GM12878 (cell line): ENCODE data around the gene ADAMTS16. TPM values are rescaled to one million over a fixed set of nuclear protein-coding genes. Genes with fewer than 3 reads are reported as not detected.

Source experiments
- ATAC-seq: fragments of 200-7000 bp; cut with Tn5 transposase; 3 replicates; pipeline ENCODE4 v1.9.1; 2020; ENCODE audit warnings: mild to moderate bottlenecking, moderate library complexity
- BruUV-seq: library from RNA; stranded (reverse); fragments of 400-500 nt; replicated peaks from 2 replicates; lab custom pipeline; 2021; lab: Mats Ljungman, UMichigan
- CTCF ChIA-PET: fragments of 300-600 bp; sonication (Branson Sonifier 250); formaldehyde crosslinking; extraction: SDS; loops from one replicate; lab custom pipeline; 2021; ENCODE audit warnings: inconsistent platforms; lab: Yijun Ruan, JAX
- POLR2A ChIA-PET: fragments of 350-600 bp; formaldehyde crosslinking; extraction: SDS; loops from one replicate; lab custom pipeline; 2021; ENCODE audit warnings: inconsistent platforms; lab: Charles Lee
- RAD21 ChIA-PET: fragments of 300-600 bp; sonication (Branson Sonifier 250); formaldehyde crosslinking; loops from one replicate; lab custom pipeline; 2023; ENCODE audit warnings: antibody characterized with exemption; ENCODE audit not compliant: unreplicated experiment; lab: Charles Lee
- SMC1A ChIA-PET: fragments of 300-600 bp; sonication (Branson Sonifier 250); formaldehyde crosslinking; loops from one replicate; lab custom pipeline; 2023; ENCODE audit not compliant: unreplicated experiment, uncharacterized antibody; lab: Charles Lee
- DNase-seq: peaks from one replicate; pipeline ENCODE4 v3.0.0-alpha.2; 2011; ENCODE audit warnings: low read depth, low spot score
- FAIRE-seq: peaks from 3 replicates; lab custom pipeline; 2011; peaks lifted over from hg19 to GRCh38; lab: Jason Lieb, UNC
- H2AFZ ChIP-seq: 2 replicates; pipeline ENCODE4 v1.6.0; 2011; ENCODE audit warnings: low read depth, low read length, control low read depth; ENCODE audit not compliant: control insufficient read depth
- H3K27ac ChIP-seq: 2 replicates; pipeline ENCODE4 v1.5.1; 2011; ENCODE audit warnings: control low read depth; ENCODE audit not compliant: control insufficient read depth, insufficient read depth
- H3K27me3 ChIP-seq, 2 experiments: replicated peaks in 1 of 2; 2 replicates each; pipeline versions ENCODE4 v1.6.0 to v1.6.1; 2011; ENCODE audit warnings: low read length in 1 of 2; ENCODE audit not compliant: control insufficient read depth in 2 of 2, insufficient read depth in 2 of 2
- H3K36me3 ChIP-seq, 2 experiments: 2 replicates each; pipeline ENCODE4 v1.5.1; 2011; ENCODE audit warnings: low read length in 1 of 2; ENCODE audit not compliant: control insufficient read depth in 2 of 2, insufficient read depth in 2 of 2
- H3K4me1 ChIP-seq: 2 replicates; pipeline ENCODE4 v1.6.1; 2011; ENCODE audit warnings: mild to moderate bottlenecking, low read length, moderate library complexity, mixed read lengths; ENCODE audit not compliant: control insufficient read depth, insufficient read depth
- H3K4me2 ChIP-seq: 2 replicates; pipeline ENCODE4 v1.6.0; 2011; ENCODE audit warnings: control low read depth; ENCODE audit not compliant: control insufficient read depth, insufficient read depth
- H3K4me3 ChIP-seq: fragments of 200-600 bp; sonication (generic); 2 replicates; pipeline ENCODE4 v1.5.1; 2016
- H3K79me2 ChIP-seq: 2 replicates; pipeline ENCODE4 v1.6.0; 2011; ENCODE audit warnings: low read length; ENCODE audit not compliant: control insufficient read depth, insufficient read depth
- H3K9ac ChIP-seq: 2 replicates; pipeline ENCODE4 v1.8.0; 2011; ENCODE audit warnings: low read length, control low read depth, mixed read lengths; ENCODE audit not compliant: control insufficient read depth, insufficient read depth
- H3K9me3 ChIP-seq: replicated peaks from 3 replicates; pipeline ENCODE4 v1.5.1; 2011; ENCODE audit warnings: mild to moderate bottlenecking, low read length; ENCODE audit not compliant: control insufficient read depth, insufficient read depth
- H4K20me1 ChIP-seq: 2 replicates; pipeline ENCODE4 v1.6.0; 2011; ENCODE audit not compliant: control insufficient read depth, insufficient read depth
- BHLHE40 ChIP-seq, 2 experiments: fragments of 450-650 bp in 1 of 2; IDR thresholded peaks; 2 replicates each; pipeline ENCODE4 v1.6.1; 2011 to 2017; ENCODE audit warnings: low read depth in 2 of 2, borderline replicate concordance in 1 of 2, improper control_type of control experiment in 1 of 2, low read length in 1 of 2, mild to moderate bottlenecking in 1 of 2
- CBX5 ChIP-seq: sonication (generic); IDR thresholded peaks from 2 replicates; pipeline ENCODE4 v1.6.1; 2016; ENCODE audit warnings: low read depth, moderate library complexity, mild to moderate bottlenecking, inconsistent platforms
- EED ChIP-seq: sonication (generic); IDR thresholded peaks from 2 replicates; pipeline ENCODE4 v1.6.1; 2016; ENCODE audit warnings: antibody characterized with exemption, low read depth
- FOXK2 ChIP-seq: fragments of 450-650 bp; IDR thresholded peaks from 2 replicates; pipeline ENCODE4 v1.6.1; 2017; ENCODE audit warnings: mild to moderate bottlenecking, moderate library complexity
- HDAC6 ChIP-seq: fragments of 200-600 bp; sonication (generic); IDR thresholded peaks from one replicate; pipeline ENCODE4 v1.8.0; 2017; ENCODE audit warnings: antibody characterized with exemption; ENCODE audit not compliant: unreplicated experiment
- LARP7 ChIP-seq: fragments of 450-650 bp; IDR thresholded peaks from 2 replicates; pipeline ENCODE4 v1.6.1; 2017; ENCODE audit warnings: mild to moderate bottlenecking
- POLR2A ChIP-seq: IDR thresholded peaks from 2 replicates; pipeline ENCODE4 v1.6.1; 2011; ENCODE audit warnings: low read depth, mild to moderate bottlenecking, low read length
- RFX5 ChIP-seq: IDR thresholded peaks from 2 replicates; pipeline ENCODE4 v1.6.1; 2011; ENCODE audit warnings: low read depth, low read length, improper control_type of control experiment
- TCF3 ChIP-seq: IDR thresholded peaks from 2 replicates; pipeline ENCODE4 v1.6.1; 2012; ENCODE audit warnings: low read depth, mild to moderate bottlenecking, low read length, borderline replicate concordance; ENCODE audit not compliant: insufficient read depth
- WGBS: methylation state at CpG from one replicate; pipeline ENCODE4 v1.1.6; 2016; ENCODE audit warnings: low lambda C conversion rate; ENCODE audit not compliant: insufficient replicate concordance, insufficient coverage; ENCODE audit errors: missing lambda C conversion rate; 5-methylcytosine and 5-hydroxymethylcytosine counted together
- in situ Hi-C: fragments of 300-500 bp; cut with MboI; formaldehyde crosslinking; loops from 9 replicates; pipeline ENCODE4 v1.14.3; 2018; ENCODE audit warnings: mixed read lengths
- intact Hi-C: fragments of 100-400 bp; cut with micrococcal nuclease; formaldehyde crosslinking; loops from one replicate; pipeline ENCODE4 v1.14.2; 2022; ENCODE audit not compliant: unreplicated experiment
- polyA plus RNA-seq, 11 experiments: library from polyadenylated mRNA; depleted of rRNA in 4 of 11; unstranded in 6 of 11; stranded (reverse) in 5 of 11; fragments of >200 nt; fragmentation: Nextera tagmentation in 4 of 11; fragmentation: Illumina TruSeq in 1 of 11; extraction: Ambion mirVana in 4 of 11; extraction: Trizol in 1 of 11; gene quantifications; 1 replicate in 1 of 11; 2 replicates in 10 of 11; pipeline versions ENCODE4 v1.2.1 to v1.2.3, GENCODE V29; 2011 to 2016; ENCODE audit warnings: inconsistent platforms in 2 of 11, missing spikeins in 2 of 11, low read depth in 1 of 11
- total RNA-seq, 4 experiments: library from RNA; depleted of rRNA in 3 of 4; stranded (reverse); fragments of >200 nt in 3 of 4; fragmentation: Illumina TruSeq in 1 of 4; extraction: Trizol in 1 of 4; gene quantifications; 2 replicates each; pipeline versions ENCODE4 v1.2.1 to v1.2.3, GENCODE V29; 2013 to 2021

The ADAMTS16 gene
- total and polyA plus RNA-seq, 10 of the 15 experiments (the other 5 are each of a cell fraction or from before 2014, with no cell fraction given), result 0.04 TPM; not detected in 9

DNA sequence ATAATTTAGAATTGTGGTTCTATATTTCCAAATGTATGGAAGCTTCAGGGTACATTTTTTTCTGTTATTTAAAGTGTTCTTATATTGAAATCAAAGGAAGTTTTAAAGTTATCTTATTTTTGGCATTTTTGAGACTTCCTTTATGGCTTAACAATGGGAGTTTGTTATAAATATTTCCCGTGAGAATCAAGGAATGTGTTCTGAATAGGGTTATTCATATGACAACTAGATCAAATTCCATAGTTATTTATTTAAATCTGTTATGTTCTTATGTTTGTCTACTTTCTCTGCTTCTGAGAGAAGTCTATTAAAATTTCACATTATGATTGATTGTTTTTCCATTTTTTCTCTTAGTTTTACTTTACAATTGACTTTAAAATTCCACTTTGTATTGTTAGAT, 135.1 kb downstream of the ADAMTS16 start (continued):
- no peak for TF ChIP-seq POLR2A
- TF ChIP-seq, all 136 proteins: peak for 0

DNA sequence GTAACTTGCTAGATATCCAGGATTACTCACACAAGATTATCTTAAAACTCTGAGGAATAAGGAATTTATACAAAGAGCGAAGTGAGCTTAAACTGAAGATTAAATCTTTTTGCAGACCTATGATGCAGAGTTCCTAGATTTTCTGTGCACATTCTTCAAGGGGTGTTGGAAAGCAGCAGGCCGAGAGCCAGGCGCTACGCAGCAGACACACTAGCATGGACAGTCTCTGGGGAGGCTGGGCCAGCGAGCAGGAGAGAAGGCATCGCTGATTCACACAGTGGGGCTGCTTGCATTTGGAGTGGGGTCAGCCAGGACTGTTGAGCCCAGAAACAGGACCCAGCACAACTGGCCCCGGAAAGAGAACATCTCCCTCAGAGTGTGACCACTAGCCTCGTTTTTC, 136.3 kb downstream of the ADAMTS16 start:
- no peak for FAIRE-seq
- WGBS, result 63% methylated on average over 8 of the region's 8 CpGs
- in situ Hi-C loops, result no loop called here

DNA sequence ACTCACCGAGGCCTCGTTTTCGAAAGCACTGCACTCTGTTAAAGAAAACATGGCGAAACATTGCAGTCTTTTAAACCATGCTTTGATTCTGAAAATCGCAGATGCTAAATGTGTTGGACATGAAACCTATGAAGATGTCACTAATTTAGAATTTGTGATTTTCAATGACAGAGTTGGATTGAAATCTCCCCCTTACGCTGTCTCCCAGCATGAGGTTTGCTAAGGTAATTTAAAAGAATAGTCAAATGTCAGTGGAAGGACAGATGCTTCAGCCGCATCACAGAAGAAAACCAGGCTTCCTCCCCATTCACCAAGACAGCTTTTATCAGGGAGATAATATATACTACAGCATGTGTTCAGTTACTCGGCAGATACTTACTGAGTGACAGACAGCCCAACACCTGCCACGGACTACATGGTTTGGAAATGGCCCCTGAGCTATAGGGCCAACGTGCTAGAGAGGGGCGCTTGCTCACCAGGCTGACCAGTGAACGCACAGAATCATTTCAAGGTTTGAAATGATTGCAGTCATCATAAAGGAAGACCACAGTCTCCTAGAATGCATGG, 136.9 kb downstream of the ADAMTS16 start:
- intact Hi-C loops, result no loop called here
- no TSS peak for BruUV-seq
- H3K9me3 ChIP-seq, result no peaks in the 10 kb centered on the region
- no peak for TF ChIP-seq TCF3
- POLR2A ChIA-PET, result no interaction called here
- H3K36me3 ChIP-seq, result no peaks in the 10 kb centered on the region
- no peaks in the 10 kb centered on the region for H3K27me3 ChIP-seq
- no peak overlapping the region for H3K27ac ChIP-seq
- RAD21 ChIA-PET, result no interaction called here
- CTCF ChIA-PET, result no interaction called here
- SMC1A ChIA-PET, result no interaction called here
- H4K20me1 ChIP-seq, result no peaks in the 10 kb centered on the region
- no peak overlapping the region for H3K4me3 ChIP-seq
- ATAC-seq (no peak), FAIRE-seq (no peak), DNase-seq (no peak)
- WGBS, result 38% methylated on average over 12 of the region's 12 CpGs
- no peak overlapping the region for H3K9ac ChIP-seq
- no peaks in the 10 kb centered on the region for H3K4me1 ChIP-seq
- H2AFZ ChIP-seq, result no peak overlapping the region
- in situ Hi-C loops, result no loop called here
- H3K4me2 ChIP-seq, result no peak overlapping the region
- H3K79me2 ChIP-seq, result no peaks in the 10 kb centered on the region

More for the DNA sequence above, 136.3 kb downstream of the ADAMTS16 start:
- BruUV-seq, result no TSS peak
- Histone ChIP-seq H3K4me1 (no peaks in the 10 kb centered on the region), H2AFZ (no peak overlapping the region), H3K79me2 (no peaks in the 10 kb centered on the region), H3K9ac (no peak overlapping the region), H4K20me1 (no peaks in the 10 kb centered on the region), H3K9me3 (no peaks in the 10 kb centered on the region), H3K4me3 (no peak overlapping the region), H3K4me2 (no peak overlapping the region), H3K27me3 (no peaks in the 10 kb centered on the region), H3K36me3 (no peaks in the 10 kb centered on the region), H3K27ac (no peak overlapping the region)
- ChIA-PET SMC1A (no interaction called here), RAD21 (no interaction called here), POLR2A (no interaction called here), CTCF (no interaction called here)
- TF ChIP-seq LARP7 (no peak), EED (no peak), FOXK2 (no peak), BHLHE40 (IDR thresholded peaks at IDR 0.05; ENCODE audit: borderline replicate concordance in 1 of 2, low read depth in 2 of 2, low read length in 1 of 2) (no peak), RFX5 (no peak), CBX5 (no peak), HDAC6 (no peak)
- intact Hi-C loops, result no loop called here
- ATAC-seq, result no peak
- no peak for DNase-seq
